A549 (cell line): ENCODE measurements around the gene TPSB2. TPM values are rescaled to one million over a fixed set of nuclear protein-coding genes. Genes with fewer than 3 reads are reported as not detected.
A peak's percentile ranks its signal among the peaks of the same experiment; 100 is the strongest.

Experiments used
- ATAC-seq, 2 experiments: fragments of 200-7000 bp in 1 of 2; fragments of >200 bp in 1 of 2; cut with Nextera tagmentation in 1 of 2; cut with Tn5 transposase in 1 of 2; 3 replicates each; pipeline versions ENCODE4 v1.8.0 to v1.9.1; 2018 to 2020; ENCODE audit warnings: mild to moderate bottlenecking in 1 of 2, moderate library complexity in 1 of 2
- CTCF ChIA-PET: fragments of 300-600 bp; sonication (Branson Sonifier 250); formaldehyde crosslinking; extraction: SDS; loops from one replicate; lab custom pipeline; 2021; ENCODE audit warnings: antibody characterized with exemption, inconsistent platforms; lab: Yijun Ruan, JAX
- POLR2A ChIA-PET: fragments of 350-600 bp; formaldehyde crosslinking; extraction: SDS; loops from one replicate; lab custom pipeline; 2021; ENCODE audit warnings: antibody characterized with exemption, inconsistent platforms; lab: Yijun Ruan, JAX
- DNase-seq, 2 experiments: peaks; one replicate each; pipeline versions ENCODE4 v3.0.0 to v3.0.0-alpha.2; 2011 to 2016; ENCODE audit warnings: low read depth in 1 of 2, low spot score in 1 of 2
- FAIRE-seq: peaks from 2 replicates; lab custom pipeline; 2011; peaks lifted over from hg19 to GRCh38; lab: Jason Lieb, UNC
- H3K27ac ChIP-seq, 2 experiments: fragments of >200 bp; sonication (Bioruptor Twin); formaldehyde crosslinking; 3 replicates each; pipeline ENCODE4 v1.5.1; 2016 to 2017
- H3K4me1 ChIP-seq: fragments of >200 bp; sonication (Bioruptor Twin); formaldehyde crosslinking; 3 replicates; pipeline ENCODE4 v1.6.1; 2016
- H3K4me2 ChIP-seq: fragments of >200 bp; sonication (Bioruptor Twin); formaldehyde crosslinking; 3 replicates; pipeline ENCODE4 v1.6.1; 2016
- H3K4me3 ChIP-seq: fragments of >200 bp; sonication (Bioruptor Twin); formaldehyde crosslinking; 3 replicates; pipeline ENCODE4 v1.5.1; 2016
- H3K9me3 ChIP-seq: fragments of >200 bp; sonication (Bioruptor Twin); formaldehyde crosslinking; 3 replicates; pipeline ENCODE4 v1.6.1; 2016
- BCL3 ChIP-seq: fragments of >200 bp; sonication (Bioruptor Twin); formaldehyde crosslinking; IDR thresholded peaks from 3 replicates; pipeline ENCODE4 v1.6.1; 2016
- BHLHE40 ChIP-seq: IDR thresholded peaks from 2 replicates; pipeline ENCODE4 v1.6.1; 2012; ENCODE audit warnings: low read depth, low read length, inconsistent platforms
- CHD2 ChIP-seq: fragments of 150-350 bp; IDR thresholded peaks from 2 replicates; pipeline ENCODE4 v1.6.1; 2014; ENCODE audit warnings: low read length; ENCODE audit not compliant: partially characterized antibody
- EHMT2 ChIP-seq: fragments of 200-600 bp; sonication (generic); IDR thresholded peaks from 2 replicates; pipeline ENCODE4 v1.6.1; 2016; ENCODE audit warnings: antibody characterized with exemption, low read depth, mild to moderate bottlenecking, moderate library complexity
- FOSL2 ChIP-seq, 2 experiments: fragments of 450-650 bp in 1 of 2; fragments of >200 bp in 1 of 2; sonication (Bioruptor Twin) in 1 of 2; formaldehyde crosslinking; IDR thresholded peaks; 2 replicates each; pipeline versions ENCODE4 v1.5.0 to v1.6.1; 2016 to 2020; ENCODE audit warnings: mild to moderate bottlenecking in 1 of 2, moderate library complexity in 1 of 2
- FOXS1 ChIP-seq: fragments of 250-450 bp; sonication (Bioruptor Pico); IDR thresholded peaks from 2 replicates; pipeline ENCODE4 v1.5.0; 2020; ENCODE audit warnings: mild to moderate bottlenecking, moderate library complexity
- HDAC2 ChIP-seq: fragments of 200-600 bp; sonication (generic); IDR thresholded peaks from 2 replicates; pipeline ENCODE4 v1.6.1; 2016
- HOXB13 ChIP-seq: fragments of 250-450 bp; sonication (Bioruptor Pico); IDR thresholded peaks from 2 replicates; pipeline ENCODE4 v1.5.0; 2020; ENCODE audit warnings: low read depth, mild to moderate bottlenecking, moderate library complexity
- HOXB5 ChIP-seq: fragments of 250-450 bp; sonication (Bioruptor Pico); IDR thresholded peaks from 2 replicates; pipeline ENCODE4 v1.5.0; 2020; ENCODE audit warnings: mild to moderate bottlenecking, moderate library complexity
- JUN ChIP-seq, 2 experiments: fragments of >200 bp; sonication (Bioruptor Twin); formaldehyde crosslinking; IDR thresholded peaks; 2 replicates in 1 of 2; 3 replicates in 1 of 2; pipeline ENCODE4 v1.6.1; 2016 to 2017
- JUNB ChIP-seq: fragments of >200 bp; sonication (Bioruptor Twin); formaldehyde crosslinking; IDR thresholded peaks from 2 replicates; pipeline ENCODE4 v1.6.1; 2016
- MAZ ChIP-seq: fragments of 150-350 bp; IDR thresholded peaks from 2 replicates; pipeline ENCODE4 v1.6.1; 2014; ENCODE audit warnings: antibody characterized with exemption, low read depth, low read length, borderline replicate concordance
- NR3C1 ChIP-seq: fragments of >200 bp; sonication (Bioruptor Twin); formaldehyde crosslinking; IDR thresholded peaks from 3 replicates; pipeline ENCODE4 v1.6.1; 2017
- PBX3 ChIP-seq: IDR thresholded peaks from 2 replicates; pipeline ENCODE4 v1.6.1; 2012
- POLR2AphosphoS2 ChIP-seq: conservative IDR thresholded peaks from 2 replicates; pipeline ENCODE4 v1.6.1; 2012; ENCODE audit warnings: low read length, improper control_type of control experiment, inconsistent platforms
- RARB ChIP-seq: fragments of 250-450 bp; sonication (Bioruptor Pico); IDR thresholded peaks from 2 replicates; pipeline ENCODE4 v1.8.0; 2021; ENCODE audit warnings: mild to moderate bottlenecking, moderate library complexity
- RCOR1 ChIP-seq: fragments of 150-350 bp; IDR thresholded peaks from 2 replicates; pipeline ENCODE4 v1.6.1; 2014; ENCODE audit warnings: antibody characterized with exemption, low read length, low read depth
- REST ChIP-seq: fragments of 200-600 bp; sonication (generic); IDR thresholded peaks from 2 replicates; pipeline ENCODE4 v1.6.1; 2016; ENCODE audit warnings: antibody characterized with exemption, mild to moderate bottlenecking, moderate library complexity
- USF2 ChIP-seq: fragments of 450-650 bp; IDR thresholded peaks from 2 replicates; pipeline ENCODE4 v1.6.1; 2014; ENCODE audit warnings: antibody characterized with exemption
- ZC3H11A ChIP-seq: fragments of 450-650 bp; IDR thresholded peaks from 2 replicates; pipeline ENCODE4 v1.6.1; 2014; ENCODE audit warnings: antibody characterized with exemption, mild to moderate bottlenecking
- ZSCAN20 ChIP-seq: fragments of 250-450 bp; sonication (Bioruptor Pico); IDR thresholded peaks from 2 replicates; pipeline ENCODE4 v1.8.0; 2022; ENCODE audit warnings: mild to moderate bottlenecking, moderate library complexity
- WGBS: methylation state at CpG from one replicate; pipeline ENCODE4 v1.1.6; 2017; ENCODE audit errors: missing lambda C conversion rate; 5-methylcytosine and 5-hydroxymethylcytosine counted together
- polyA plus RNA-seq, 4 experiments: library from polyadenylated mRNA; depleted of rRNA in 3 of 4; stranded (reverse); fragments of >200 nt; fragmentation: RNase III in 1 of 4; extraction: RNeasy Plus Mini Kit Qiagen cat#74134 plus additional on column Dnase treatment in 1 of 4; gene quantifications; 2 replicates in 3 of 4; 3 replicates in 1 of 4; pipeline ENCODE4 v1.2.3, GENCODE V29; 2011 to 2017

TPSB2 gene
- polyA plus RNA-seq, 2 of the 4 experiments (the other 2 are of a cell fraction): not detected

- TF ChIP-seq REST: no peak
Measured at GRCh38 chr16:1262846-1263221, 32.9 kb upstream of the TPSB2 start (continued).

- ATAC-seq (no peak), DNase-seq (no peak), FAIRE-seq (no peak)
- WGBS: 65% methylated on average over 22 of the region's 32 CpGs
- POLR2A ChIA-PET: no interaction called here
- no peak overlapping the region for H3K4me2 ChIP-seq
- no peak overlapping the region for H3K4me3 ChIP-seq
- no peak overlapping the region for H3K27ac ChIP-seq
- no peaks in the 10 kb centered on the region for H3K9me3 ChIP-seq
- CTCF ChIA-PET: interaction anchor here (1.0 to 1.9 kb wide), 2 partner anchors 28 to 39 kb away, joined by 5 to 6 read pairs; no protein-coding TSS in a partner anchor
- H3K4me1 ChIP-seq: 0 out of 3 replicates have a peak, but pooled peaks cover 5% of the 10 kb centered on the region
- no peak for TF ChIP-seq PBX3
- TF ChIP-seq RARB (CRISPR knock-in tag): no peak
- TF ChIP-seq HOXB5 (CRISPR knock-in tag): no peak
- TF ChIP-seq POLR2AphosphoS2: no peak
- no peak for TF ChIP-seq FOSL2 (IDR thresholded peaks at IDR 0.05)
- no peak for TF ChIP-seq FOSL2 (CRISPR knock-in tag; IDR thresholded peaks at IDR 0.05)
- no peak for TF ChIP-seq ZSCAN20 (CRISPR knock-in tag)
- no peak for TF ChIP-seq USF2
- no peak for TF ChIP-seq HOXB13 (CRISPR knock-in tag)
- TF ChIP-seq RCOR1: no peak
- TF ChIP-seq JUN (IDR thresholded peaks at IDR 0.05): no peak
- no peak for TF ChIP-seq JUNB
Measured at GRCh38 chr16:1262210-1262845, 32.3 kb upstream of the TPSB2 start.

GRCh38 chr16:1261131-1261892 lies 31.3 kb upstream of the TPSB2 start:
- peak in 1 of 2 experiments; percentile 17; a peak in 3 of 6 replicates for ATAC-seq
- FAIRE-seq: no peak
- DNase-seq: no peak

More at GRCh38 chr16:1261131-1261892, 31.3 kb upstream of the TPSB2 start:
- Histone ChIP-seq H3K4me2 (no peak overlapping the region), H3K4me3 (no peak overlapping the region), H3K27ac (no peak overlapping the region), H3K4me1 (0 out of 3 replicates have a peak, but pooled peaks cover 5% of the 10 kb centered on the region), H3K9me3 (no peaks in the 10 kb centered on the region)
- ChIA-PET POLR2A (no interaction called here), CTCF (interaction anchor here (0.7 to 1.9 kb wide), 3 partner anchors 12 to 91 kb away, joined by 3 to 5 read pairs (median 4); no protein-coding TSS in a partner anchor)
- TF ChIP-seq ZSCAN20 (CRISPR knock-in tag) (no peak), CHD2 (no peak), BHLHE40 (no peak), HDAC2 (no peak), FOSL2 (IDR thresholded peaks at IDR 0.05) (no peak), FOSL2 (CRISPR knock-in tag; IDR thresholded peaks at IDR 0.05) (no peak), MAZ (no peak), FOXS1 (CRISPR knock-in tag) (no peak), HOXB13 (CRISPR knock-in tag) (no peak), ZC3H11A (no peak), NR3C1 (no peak), EHMT2 (no peak), BCL3 (no peak)
- 27% methylated on average over 28 of the region's 47 CpGs for WGBS
